ENCODE results near the gene KCNMA1. TPM values are rescaled to one million over a fixed set of nuclear protein-coding genes. Genes with fewer than 3 reads are reported as not detected.
A peak's percentile ranks its signal among the peaks of the same experiment; 100 is the strongest.

The KCNMA1 gene
- total RNA-seq, 1 donor from 2014 or later = 41.3 TPM

DNA sequence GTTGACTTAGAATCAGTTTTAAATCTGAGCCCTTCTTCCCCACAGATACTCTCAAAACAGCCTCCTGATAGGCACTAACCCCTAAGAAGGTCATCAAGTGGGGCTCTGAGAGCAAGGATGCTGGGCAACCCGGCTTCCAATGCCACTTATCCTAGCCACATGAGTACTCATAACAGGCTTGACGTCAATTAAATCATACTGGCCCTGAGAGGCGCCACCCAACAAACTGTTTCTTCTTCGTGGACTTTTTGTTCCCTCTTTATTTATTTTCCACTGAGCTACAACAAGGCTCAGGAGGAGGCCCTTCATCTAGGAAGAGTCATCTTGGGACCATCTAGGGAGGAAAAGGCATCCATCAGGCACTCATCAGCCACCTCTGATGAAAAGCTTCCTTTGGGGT lies 255.9 kb downstream of the KCNMA1 start:
- intact Hi-C loops (cut with DNase I) = no loop called here
- ATAC-seq = peak; percentile 61 to 70
- TF ChIP-seq, protein P1, sequence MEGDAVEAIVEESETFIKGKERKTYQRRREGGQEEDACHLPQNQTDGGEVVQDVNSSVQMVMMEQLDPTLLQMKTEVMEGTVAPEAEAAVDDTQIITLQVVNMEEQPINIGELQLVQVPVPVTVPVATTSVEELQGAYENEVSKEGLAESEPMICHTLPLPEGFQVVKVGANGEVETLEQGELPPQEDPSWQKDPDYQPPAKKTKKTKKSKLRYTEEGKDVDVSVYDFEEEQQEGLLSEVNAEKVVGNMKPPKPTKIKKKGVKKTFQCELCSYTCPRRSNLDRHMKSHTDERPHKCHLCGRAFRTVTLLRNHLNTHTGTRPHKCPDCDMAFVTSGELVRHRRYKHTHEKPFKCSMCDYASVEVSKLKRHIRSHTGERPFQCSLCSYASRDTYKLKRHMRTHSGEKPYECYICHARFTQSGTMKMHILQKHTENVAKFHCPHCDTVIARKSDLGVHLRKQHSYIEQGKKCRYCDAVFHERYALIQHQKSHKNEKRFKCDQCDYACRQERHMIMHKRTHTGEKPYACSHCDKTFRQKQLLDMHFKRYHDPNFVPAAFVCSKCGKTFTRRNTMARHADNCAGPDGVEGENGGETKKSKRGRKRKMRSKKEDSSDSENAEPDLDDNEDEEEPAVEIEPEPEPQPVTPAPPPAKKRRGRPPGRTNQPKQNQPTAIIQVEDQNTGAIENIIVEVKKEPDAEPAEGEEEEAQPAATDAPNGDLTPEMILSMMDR (IDR thresholded peaks at IDR 0.05) = no peak

DNA sequence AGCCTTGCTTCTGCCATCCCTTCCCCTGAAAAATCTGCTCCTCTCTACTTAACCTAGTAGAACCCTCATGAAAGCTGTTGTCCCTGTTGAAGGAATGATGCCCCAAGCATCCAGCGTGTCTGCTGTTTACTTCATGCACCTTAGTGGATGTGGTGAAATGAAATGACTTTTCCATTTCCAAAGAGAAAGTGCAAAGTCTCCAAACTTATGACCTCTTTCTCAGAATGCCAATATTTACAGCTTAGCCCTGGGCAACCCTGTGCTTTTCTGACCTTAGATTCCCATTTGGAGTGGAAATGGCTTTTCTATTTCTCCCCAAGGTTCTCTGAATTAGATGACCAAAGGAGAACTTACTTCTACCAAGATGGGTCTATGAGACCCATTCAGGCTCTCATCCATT lies 256.9 kb downstream of the KCNMA1 start:
- Histone ChIP-seq H3K9me3 (no peaks in the 10 kb centered on the region), H3K36me3 (no peaks in the 10 kb centered on the region), H3K27me3 (ENCODE audit: low read depth) (no peaks in the 10 kb centered on the region), H3K4me3 (no peak overlapping the region), H3K4me1 (no peaks in the 10 kb centered on the region), H3K27ac (no peak overlapping the region)
- intact Hi-C loops (cut with DNase I) = no loop called here
- TF ChIP-seq, protein P1 (IDR thresholded peaks at IDR 0.05) = no peak
- no peak for DNase-seq
- ATAC-seq = no peak

More for the DNA sequence above, 255.9 kb downstream of the KCNMA1 start:
- H3K36me3 ChIP-seq = no peaks in the 10 kb centered on the region
- no peaks in the 10 kb centered on the region for H3K27me3 ChIP-seq (ENCODE audit: low read depth)
- H3K9me3 ChIP-seq = no peaks in the 10 kb centered on the region
- no peak overlapping the region for H3K27ac ChIP-seq
- DNase-seq = no peak
- no peaks in the 10 kb centered on the region for H3K4me1 ChIP-seq
- no peak overlapping the region for H3K4me3 ChIP-seq

DNA sequence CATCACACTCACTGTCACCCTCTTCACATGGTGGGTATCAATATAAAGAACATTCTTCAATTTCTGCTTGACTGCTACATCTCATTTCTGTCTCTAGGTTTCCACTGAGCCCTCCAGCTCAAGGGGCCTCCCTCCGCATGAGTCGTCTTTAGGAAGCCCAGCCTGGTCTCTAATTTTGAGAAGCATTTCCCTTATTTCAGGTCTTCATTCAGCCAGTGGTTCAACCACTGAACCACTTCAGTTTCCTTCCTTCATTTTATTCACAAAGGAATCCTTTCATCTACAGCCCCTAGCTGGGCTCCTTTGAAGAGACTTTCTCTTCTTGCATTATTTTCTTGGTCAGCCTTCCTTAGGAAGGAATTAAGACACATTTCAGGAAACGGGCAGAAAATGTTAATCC lies 257.4 kb downstream of the KCNMA1 start:
- Histone ChIP-seq H3K36me3 (no peaks in the 10 kb centered on the region), H3K4me1 (no peaks in the 10 kb centered on the region), H3K27me3 (ENCODE audit: low read depth) (no peaks in the 10 kb centered on the region), H3K27ac (no peak overlapping the region), H3K9me3 (no peaks in the 10 kb centered on the region), H3K4me3 (no peak overlapping the region)
- intact Hi-C loops (cut with DNase I) = no loop called here
- DNase-seq (no peak), ATAC-seq (no peak)
- TF ChIP-seq, protein P1 (IDR thresholded peaks at IDR 0.05) = no peak

DNA sequence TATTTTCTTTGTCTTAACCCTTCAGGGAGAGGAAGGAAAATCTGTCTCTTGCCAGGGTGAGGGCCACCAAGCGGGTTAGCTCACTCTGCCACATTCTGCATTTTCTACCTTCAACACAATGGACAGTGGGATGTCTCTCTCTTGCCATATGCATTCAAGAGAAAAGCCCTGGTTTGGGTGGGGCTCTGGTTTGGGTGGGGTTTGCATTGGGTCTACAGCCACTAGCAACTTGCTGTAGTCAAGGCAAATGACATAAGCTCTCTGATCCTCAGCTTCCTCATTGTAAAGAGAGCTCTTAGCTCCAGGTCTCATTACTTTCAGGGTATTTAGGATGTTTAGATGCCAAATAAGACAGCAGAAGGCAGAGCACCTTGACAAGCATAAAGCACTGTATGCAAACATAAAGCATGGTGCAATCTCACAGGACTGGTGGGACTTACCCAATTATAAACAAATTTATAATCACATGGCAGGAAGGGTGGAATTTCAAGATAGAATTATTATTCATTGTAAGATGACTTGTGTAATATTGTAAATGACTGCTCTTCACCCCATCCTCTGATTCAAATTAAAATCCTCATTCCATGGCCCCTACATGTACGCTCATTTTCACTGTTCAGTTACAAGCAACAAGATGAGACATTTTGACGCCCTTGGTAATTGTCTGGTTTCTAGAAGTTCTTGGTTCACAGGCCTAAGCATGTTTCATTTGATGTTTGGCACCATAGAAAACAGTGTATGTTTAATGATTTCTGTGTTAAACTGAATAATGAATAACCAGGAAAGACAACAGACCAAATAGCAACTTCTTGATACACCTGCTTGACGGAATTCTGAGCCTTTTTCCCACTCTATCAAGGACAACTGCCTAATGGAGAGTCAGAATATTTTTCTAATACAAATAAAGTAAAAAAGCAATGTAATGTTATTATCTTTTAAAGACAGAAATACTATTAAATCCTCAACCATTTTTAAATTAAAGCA lies 258.9 kb downstream of the KCNMA1 start:
- TF ChIP-seq, protein P1 (IDR thresholded peaks at IDR 0.05) = no peak
- H3K27ac ChIP-seq = no peak overlapping the region
- no peak for DNase-seq
- H3K4me3 ChIP-seq = no peak overlapping the region
- H3K36me3 ChIP-seq = no peaks in the 10 kb centered on the region
- ATAC-seq = no peak
- intact Hi-C loops (cut with DNase I) = no loop called here
- no peaks in the 10 kb centered on the region for H3K9me3 ChIP-seq
- no peaks in the 10 kb centered on the region for H3K4me1 ChIP-seq
- no peaks in the 10 kb centered on the region for H3K27me3 ChIP-seq (ENCODE audit: low read depth)

DNA sequence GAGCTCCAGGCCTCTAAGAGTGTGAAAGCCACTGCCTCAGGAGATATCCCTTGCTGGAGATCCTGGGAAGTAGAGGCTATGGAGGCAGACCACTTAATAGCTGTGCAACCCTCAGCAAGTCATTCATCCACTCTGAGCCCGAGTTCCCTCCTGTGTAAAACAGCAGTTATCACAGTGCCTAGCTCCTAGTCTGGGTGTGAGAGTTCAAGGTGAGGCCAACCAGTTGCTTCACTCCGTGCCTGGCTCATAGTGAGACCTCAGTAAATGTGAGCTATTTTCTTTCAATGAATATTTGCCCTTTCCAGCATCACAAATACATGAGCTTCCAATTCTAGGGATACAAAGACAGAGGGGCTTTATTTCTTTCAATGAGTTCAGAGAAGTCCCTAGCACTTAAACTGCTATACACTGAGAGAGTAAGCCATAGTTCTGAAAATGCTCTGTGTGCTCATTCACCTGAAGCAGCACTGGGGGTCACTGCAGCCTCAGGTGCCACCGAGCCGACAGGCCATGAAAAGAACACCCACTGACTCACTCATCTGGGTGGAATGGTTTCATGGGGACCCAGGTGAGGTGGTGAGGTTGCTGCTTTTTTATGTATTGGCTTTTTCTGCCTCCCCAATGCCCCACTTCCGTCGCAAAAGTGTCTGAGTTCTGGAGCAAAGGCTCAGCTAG lies 259.8 kb downstream of the KCNMA1 start:
- Histone ChIP-seq H3K4me3 (no peak overlapping the region), H3K27me3 (ENCODE audit: low read depth) (no peaks in the 10 kb centered on the region), H3K27ac (no peak overlapping the region), H3K36me3 (no peaks in the 10 kb centered on the region), H3K4me1 (no peaks in the 10 kb centered on the region), H3K9me3 (no peaks in the 10 kb centered on the region)
- DNase-seq (no peak), ATAC-seq (no peak)
- intact Hi-C loops (cut with DNase I) = no loop called here
- TF ChIP-seq, protein P1 (IDR thresholded peaks at IDR 0.05) = no peak
